Measurements from ENCODE around the gene PUS3.

DNA sequence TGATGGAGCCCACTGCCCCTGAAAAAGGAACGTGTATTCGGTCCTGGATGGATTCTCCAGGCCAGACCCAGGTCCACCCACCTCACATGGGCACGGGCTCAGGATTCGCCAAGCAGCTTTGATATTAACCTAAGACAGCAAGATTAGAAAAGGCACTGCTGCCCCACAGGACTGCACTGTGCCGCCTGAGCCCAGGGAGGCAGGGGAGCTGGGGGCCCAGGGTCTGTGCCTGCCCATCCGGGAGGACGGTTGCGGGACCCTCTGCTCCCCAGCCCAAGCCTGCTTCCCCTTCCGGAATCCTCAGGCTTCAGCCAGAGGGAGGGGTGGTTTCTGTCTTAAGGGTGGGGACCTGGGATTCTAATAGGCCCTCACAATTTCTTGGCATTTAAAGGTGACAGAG lies 29.3 kb upstream of the PUS3 start:
- TF ChIP-seq, protein P1, sequence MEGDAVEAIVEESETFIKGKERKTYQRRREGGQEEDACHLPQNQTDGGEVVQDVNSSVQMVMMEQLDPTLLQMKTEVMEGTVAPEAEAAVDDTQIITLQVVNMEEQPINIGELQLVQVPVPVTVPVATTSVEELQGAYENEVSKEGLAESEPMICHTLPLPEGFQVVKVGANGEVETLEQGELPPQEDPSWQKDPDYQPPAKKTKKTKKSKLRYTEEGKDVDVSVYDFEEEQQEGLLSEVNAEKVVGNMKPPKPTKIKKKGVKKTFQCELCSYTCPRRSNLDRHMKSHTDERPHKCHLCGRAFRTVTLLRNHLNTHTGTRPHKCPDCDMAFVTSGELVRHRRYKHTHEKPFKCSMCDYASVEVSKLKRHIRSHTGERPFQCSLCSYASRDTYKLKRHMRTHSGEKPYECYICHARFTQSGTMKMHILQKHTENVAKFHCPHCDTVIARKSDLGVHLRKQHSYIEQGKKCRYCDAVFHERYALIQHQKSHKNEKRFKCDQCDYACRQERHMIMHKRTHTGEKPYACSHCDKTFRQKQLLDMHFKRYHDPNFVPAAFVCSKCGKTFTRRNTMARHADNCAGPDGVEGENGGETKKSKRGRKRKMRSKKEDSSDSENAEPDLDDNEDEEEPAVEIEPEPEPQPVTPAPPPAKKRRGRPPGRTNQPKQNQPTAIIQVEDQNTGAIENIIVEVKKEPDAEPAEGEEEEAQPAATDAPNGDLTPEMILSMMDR (IDR thresholded peaks at IDR 0.05) = no peak
- no peak for TF ChIP-seq POLR2A (IDR thresholded peaks at IDR 0.05)
